Measurements from ENCODE around the gene CYB561. TPM values are rescaled to one million over a fixed set of nuclear protein-coding genes. Genes with fewer than 3 reads are reported as not detected.

Gene CYB561
- total and polyA plus RNA-seq, 9 of the 15 experiments (the other 6 are each of a cell fraction or from before 2014, with no cell fraction given): 4.0 to 30.8 (median 17.4) TPM

DNA sequence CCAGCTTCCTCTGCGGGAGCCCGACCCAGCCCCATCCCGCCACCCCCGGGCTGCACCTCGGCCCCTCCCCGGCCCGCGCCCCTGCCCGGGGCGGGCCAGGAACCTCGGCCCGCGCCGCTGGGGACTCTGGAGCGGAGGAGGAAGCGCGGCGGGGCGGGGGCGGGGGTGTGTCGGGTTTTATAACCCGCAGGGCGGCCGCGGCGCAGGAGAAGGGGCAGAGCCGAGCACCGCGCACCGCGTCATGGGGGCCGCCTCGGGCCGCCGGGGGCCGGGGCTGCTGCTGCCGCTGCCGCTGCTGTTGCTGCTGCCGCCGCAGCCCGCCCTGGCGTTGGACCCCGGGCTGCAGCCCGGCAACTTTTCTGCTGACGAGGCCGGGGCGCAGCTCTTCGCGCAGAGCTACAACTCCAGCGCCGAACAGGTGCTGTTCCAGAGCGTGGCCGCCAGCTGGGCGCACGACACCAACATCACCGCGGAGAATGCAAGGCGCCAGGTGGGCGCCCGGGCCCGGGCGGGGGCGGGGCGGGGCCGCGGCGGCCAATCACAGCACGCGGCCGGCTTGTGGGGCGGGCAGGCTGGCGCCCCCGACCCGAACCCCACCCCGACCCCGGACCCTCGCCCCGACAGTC lies 30.9 kb upstream of the CYB561 start, which contains the start of gene ACE (continued):
- TF ChIP-seq, protein P1, sequence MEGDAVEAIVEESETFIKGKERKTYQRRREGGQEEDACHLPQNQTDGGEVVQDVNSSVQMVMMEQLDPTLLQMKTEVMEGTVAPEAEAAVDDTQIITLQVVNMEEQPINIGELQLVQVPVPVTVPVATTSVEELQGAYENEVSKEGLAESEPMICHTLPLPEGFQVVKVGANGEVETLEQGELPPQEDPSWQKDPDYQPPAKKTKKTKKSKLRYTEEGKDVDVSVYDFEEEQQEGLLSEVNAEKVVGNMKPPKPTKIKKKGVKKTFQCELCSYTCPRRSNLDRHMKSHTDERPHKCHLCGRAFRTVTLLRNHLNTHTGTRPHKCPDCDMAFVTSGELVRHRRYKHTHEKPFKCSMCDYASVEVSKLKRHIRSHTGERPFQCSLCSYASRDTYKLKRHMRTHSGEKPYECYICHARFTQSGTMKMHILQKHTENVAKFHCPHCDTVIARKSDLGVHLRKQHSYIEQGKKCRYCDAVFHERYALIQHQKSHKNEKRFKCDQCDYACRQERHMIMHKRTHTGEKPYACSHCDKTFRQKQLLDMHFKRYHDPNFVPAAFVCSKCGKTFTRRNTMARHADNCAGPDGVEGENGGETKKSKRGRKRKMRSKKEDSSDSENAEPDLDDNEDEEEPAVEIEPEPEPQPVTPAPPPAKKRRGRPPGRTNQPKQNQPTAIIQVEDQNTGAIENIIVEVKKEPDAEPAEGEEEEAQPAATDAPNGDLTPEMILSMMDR (IDR thresholded peaks at IDR 0.05 in 2 of 3, conservative IDR thresholded peaks at IDR 0.05 in 1 of 3; ENCODE audit: insufficient read depth in 2 of 3, low read depth in 1 of 3, low read length in 3 of 3): no peak
- TF ChIP-seq L3MBTL2 (IDR thresholded peaks at IDR 0.05) (peak; percentile 75; the same call in 1 of the 2 replicates), ATF1 (CRISPR knock-in tag; IDR thresholded peaks at IDR 0.05) (no peak), ATF1 (tag; IDR thresholded peaks at IDR 0.05) (0 out of 2 replicates have a peak, but pooled peaks have one; percentile 13), RBFOX2 (IDR thresholded peaks at IDR 0.05; ENCODE audit: low read depth, low read length) (peak; percentile 40; the same call in 1 of the 2 replicates), CTBP1 (IDR thresholded peaks at IDR 0.05; ENCODE audit: borderline replicate concordance) (peak; percentile 32; the same call in 1 of the 2 replicates), POLR3G (IDR thresholded peaks at IDR 0.05; ENCODE audit: extremely low read depth, insufficient read length, insufficient replicate concordance) (no peak), TEAD1 (CRISPR knock-in tag; IDR thresholded peaks at IDR 0.05) (peak in 1 of 2 experiments; percentile 39; a peak in 1 of 4 replicates), MECOM (CRISPR knock-in tag; IDR thresholded peaks at IDR 0.05) (no peak), RCOR1 (IDR thresholded peaks at IDR 0.05; ENCODE audit: borderline replicate concordance in 1 of 2, low read depth in 2 of 2, low read length in 2 of 2) (no peak; a peak in 1 of 4 replicates), ZNF644 (tag; IDR thresholded peaks at IDR 0.05; ENCODE audit: low read depth) (no peak), MTA1 (IDR thresholded peaks at IDR 0.05; ENCODE audit: borderline replicate concordance) (no peak), GABPB1 (CRISPR knock-in tag; IDR thresholded peaks at IDR 0.05) (no peak), SMAD4 (CRISPR knock-in tag; conservative IDR thresholded peaks at IDR 0.05) (0 out of 2 replicates have a peak, but pooled peaks have one; percentile 41), ASH1L (IDR thresholded peaks at IDR 0.05; ENCODE audit: borderline replicate concordance, low read depth, partially characterized antibody) (no peak)
- TF ChIP-seq, protein P2, sequence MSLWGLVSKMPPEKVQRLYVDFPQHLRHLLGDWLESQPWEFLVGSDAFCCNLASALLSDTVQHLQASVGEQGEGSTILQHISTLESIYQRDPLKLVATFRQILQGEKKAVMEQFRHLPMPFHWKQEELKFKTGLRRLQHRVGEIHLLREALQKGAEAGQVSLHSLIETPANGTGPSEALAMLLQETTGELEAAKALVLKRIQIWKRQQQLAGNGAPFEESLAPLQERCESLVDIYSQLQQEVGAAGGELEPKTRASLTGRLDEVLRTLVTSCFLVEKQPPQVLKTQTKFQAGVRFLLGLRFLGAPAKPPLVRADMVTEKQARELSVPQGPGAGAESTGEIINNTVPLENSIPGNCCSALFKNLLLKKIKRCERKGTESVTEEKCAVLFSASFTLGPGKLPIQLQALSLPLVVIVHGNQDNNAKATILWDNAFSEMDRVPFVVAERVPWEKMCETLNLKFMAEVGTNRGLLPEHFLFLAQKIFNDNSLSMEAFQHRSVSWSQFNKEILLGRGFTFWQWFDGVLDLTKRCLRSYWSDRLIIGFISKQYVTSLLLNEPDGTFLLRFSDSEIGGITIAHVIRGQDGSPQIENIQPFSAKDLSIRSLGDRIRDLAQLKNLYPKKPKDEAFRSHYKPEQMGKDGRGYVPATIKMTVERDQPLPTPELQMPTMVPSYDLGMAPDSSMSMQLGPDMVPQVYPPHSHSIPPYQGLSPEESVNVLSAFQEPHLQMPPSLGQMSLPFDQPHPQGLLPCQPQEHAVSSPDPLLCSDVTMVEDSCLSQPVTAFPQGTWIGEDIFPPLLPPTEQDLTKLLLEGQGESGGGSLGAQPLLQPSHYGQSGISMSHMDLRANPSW (CRISPR knock-in tag; IDR thresholded peaks at IDR 0.05): no peak
- TF ChIP-seq, protein P3, sequence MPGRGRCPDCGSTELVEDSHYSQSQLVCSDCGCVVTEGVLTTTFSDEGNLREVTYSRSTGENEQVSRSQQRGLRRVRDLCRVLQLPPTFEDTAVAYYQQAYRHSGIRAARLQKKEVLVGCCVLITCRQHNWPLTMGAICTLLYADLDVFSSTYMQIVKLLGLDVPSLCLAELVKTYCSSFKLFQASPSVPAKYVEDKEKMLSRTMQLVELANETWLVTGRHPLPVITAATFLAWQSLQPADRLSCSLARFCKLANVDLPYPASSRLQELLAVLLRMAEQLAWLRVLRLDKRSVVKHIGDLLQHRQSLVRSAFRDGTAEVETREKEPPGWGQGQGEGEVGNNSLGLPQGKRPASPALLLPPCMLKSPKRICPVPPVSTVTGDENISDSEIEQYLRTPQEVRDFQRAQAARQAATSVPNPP (IDR thresholded peaks at IDR 0.05; ENCODE audit: borderline replicate concordance, insufficient read depth, insufficient read length): no peak
